ENCODE data around the gene ARL14EP.

ARL14EP gene

GRCh38 chr11:30326906-30327305 lies 4.0 kb downstream of the ARL14EP start:
- no peak for DNase-seq (ENCODE audit: low read depth)

- DNase-seq (ENCODE audit: low read depth) = peak; percentile 61
Observed at GRCh38 chr11:30328681-30329080, 5.8 kb downstream of the ARL14EP start.

- no peak for DNase-seq (ENCODE audit: low read depth)
Observed at GRCh38 chr11:30329150-30329940, 6.4 kb downstream of the ARL14EP start.

- DNase-seq (ENCODE audit: low read depth) = peak; percentile 47
Observed at GRCh38 chr11:30333405-30333804, 10.5 kb downstream of the ARL14EP start.

GRCh38 chr11:30342736-30343166 lies 19.8 kb downstream of the ARL14EP start:
- no peak for DNase-seq (ENCODE audit: low read depth)

- no peak for DNase-seq (ENCODE audit: low read depth)
Observed at GRCh38 chr11:30344085-30344484, 21.2 kb downstream of the ARL14EP start.

GRCh38 chr11:30345644-30346043 lies 22.7 kb downstream of the ARL14EP start:
- no peak for DNase-seq (ENCODE audit: low read depth)

- DNase-seq (ENCODE audit: low read depth) = peak; percentile 41
Observed at GRCh38 chr11:30346068-30346688, 23.3 kb downstream of the ARL14EP start.

GRCh38 chr11:30348035-30348434 lies 25.1 kb downstream of the ARL14EP start:
- DNase-seq (ENCODE audit: low read depth) = no peak

GRCh38 chr11:30349885-30350284 lies 27.0 kb downstream of the ARL14EP start:
- no peak for DNase-seq (ENCODE audit: low read depth)

GRCh38 chr11:30350384-30350783 lies 27.5 kb downstream of the ARL14EP start:
- DNase-seq (ENCODE audit: low read depth) = no peak

GRCh38 chr11:30351061-30351460 lies 28.2 kb downstream of the ARL14EP start:
- DNase-seq (ENCODE audit: low read depth) = no peak

- no peak for DNase-seq (ENCODE audit: low read depth)
Observed at GRCh38 chr11:30356391-30356790, 33.5 kb downstream of the ARL14EP start.

- no peak for DNase-seq (ENCODE audit: low read depth)
Observed at GRCh38 chr11:30357872-30358271, 35.0 kb downstream of the ARL14EP start.

- DNase-seq (ENCODE audit: low read depth) = no peak
Observed at GRCh38 chr11:30358536-30358935, 35.6 kb downstream of the ARL14EP start.

- DNase-seq (ENCODE audit: low read depth) = no peak
Observed at GRCh38 chr11:30360741-30361140, 37.8 kb downstream of the ARL14EP start.

GRCh38 chr11:30364139-30364836 lies 41.4 kb downstream of the ARL14EP start:
- no peak for DNase-seq (ENCODE audit: low read depth)

- no peak for DNase-seq (ENCODE audit: low read depth)
Observed at GRCh38 chr11:30364837-30365482, 42.1 kb downstream of the ARL14EP start.

GRCh38 chr11:30365793-30366517 lies 43.1 kb downstream of the ARL14EP start:
- no peak for DNase-seq (ENCODE audit: low read depth)

GRCh38 chr11:30368394-30368793 lies 45.5 kb downstream of the ARL14EP start:
- no peak for DNase-seq (ENCODE audit: low read depth)

GRCh38 chr11:30370164-30370563 lies 47.3 kb downstream of the ARL14EP start:
- DNase-seq (ENCODE audit: low read depth) = no peak

GRCh38 chr11:30377347-30377746 lies 54.4 kb downstream of the ARL14EP start:
- no peak for DNase-seq (ENCODE audit: low read depth)

All from iris pigment epithelial cell (primary cell).